ENCODE measurements around the gene NOL3.
A peak's percentile ranks its signal among the peaks of the same experiment; 100 is the strongest.

NOL3 gene

DNA sequence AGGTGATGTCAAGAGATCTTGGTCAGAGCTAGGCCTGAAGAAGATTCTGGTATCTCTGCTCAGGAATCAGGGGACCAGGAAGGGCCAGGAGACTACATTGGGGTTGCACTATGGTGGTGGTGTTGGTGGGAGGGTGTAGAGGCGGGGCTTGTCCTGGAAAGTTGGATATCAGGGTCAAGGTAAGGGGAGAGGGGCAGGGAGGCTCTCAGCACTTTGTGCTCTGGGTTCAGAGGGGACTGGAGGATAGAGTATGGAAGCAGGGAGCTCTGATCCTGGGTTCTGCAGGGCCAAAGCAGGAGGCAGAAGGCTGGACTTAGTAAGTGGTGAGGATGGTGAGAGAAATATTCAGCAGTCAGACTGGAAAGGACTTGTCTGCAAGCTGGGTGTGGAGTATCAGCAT, 3.0 kb downstream of the NOL3 start:
- TF ChIP-seq, protein P1, sequence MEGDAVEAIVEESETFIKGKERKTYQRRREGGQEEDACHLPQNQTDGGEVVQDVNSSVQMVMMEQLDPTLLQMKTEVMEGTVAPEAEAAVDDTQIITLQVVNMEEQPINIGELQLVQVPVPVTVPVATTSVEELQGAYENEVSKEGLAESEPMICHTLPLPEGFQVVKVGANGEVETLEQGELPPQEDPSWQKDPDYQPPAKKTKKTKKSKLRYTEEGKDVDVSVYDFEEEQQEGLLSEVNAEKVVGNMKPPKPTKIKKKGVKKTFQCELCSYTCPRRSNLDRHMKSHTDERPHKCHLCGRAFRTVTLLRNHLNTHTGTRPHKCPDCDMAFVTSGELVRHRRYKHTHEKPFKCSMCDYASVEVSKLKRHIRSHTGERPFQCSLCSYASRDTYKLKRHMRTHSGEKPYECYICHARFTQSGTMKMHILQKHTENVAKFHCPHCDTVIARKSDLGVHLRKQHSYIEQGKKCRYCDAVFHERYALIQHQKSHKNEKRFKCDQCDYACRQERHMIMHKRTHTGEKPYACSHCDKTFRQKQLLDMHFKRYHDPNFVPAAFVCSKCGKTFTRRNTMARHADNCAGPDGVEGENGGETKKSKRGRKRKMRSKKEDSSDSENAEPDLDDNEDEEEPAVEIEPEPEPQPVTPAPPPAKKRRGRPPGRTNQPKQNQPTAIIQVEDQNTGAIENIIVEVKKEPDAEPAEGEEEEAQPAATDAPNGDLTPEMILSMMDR (IDR thresholded peaks at IDR 0.05; ENCODE audit: insufficient read depth, low read depth, low read length, missing control alignments), result no peak
- no peak for DNase-seq (ENCODE audit: low read depth)
- peak overlapping the region; percentile 53 for H3K4me3 ChIP-seq (ENCODE audit: low read depth, low read length)

DNA sequence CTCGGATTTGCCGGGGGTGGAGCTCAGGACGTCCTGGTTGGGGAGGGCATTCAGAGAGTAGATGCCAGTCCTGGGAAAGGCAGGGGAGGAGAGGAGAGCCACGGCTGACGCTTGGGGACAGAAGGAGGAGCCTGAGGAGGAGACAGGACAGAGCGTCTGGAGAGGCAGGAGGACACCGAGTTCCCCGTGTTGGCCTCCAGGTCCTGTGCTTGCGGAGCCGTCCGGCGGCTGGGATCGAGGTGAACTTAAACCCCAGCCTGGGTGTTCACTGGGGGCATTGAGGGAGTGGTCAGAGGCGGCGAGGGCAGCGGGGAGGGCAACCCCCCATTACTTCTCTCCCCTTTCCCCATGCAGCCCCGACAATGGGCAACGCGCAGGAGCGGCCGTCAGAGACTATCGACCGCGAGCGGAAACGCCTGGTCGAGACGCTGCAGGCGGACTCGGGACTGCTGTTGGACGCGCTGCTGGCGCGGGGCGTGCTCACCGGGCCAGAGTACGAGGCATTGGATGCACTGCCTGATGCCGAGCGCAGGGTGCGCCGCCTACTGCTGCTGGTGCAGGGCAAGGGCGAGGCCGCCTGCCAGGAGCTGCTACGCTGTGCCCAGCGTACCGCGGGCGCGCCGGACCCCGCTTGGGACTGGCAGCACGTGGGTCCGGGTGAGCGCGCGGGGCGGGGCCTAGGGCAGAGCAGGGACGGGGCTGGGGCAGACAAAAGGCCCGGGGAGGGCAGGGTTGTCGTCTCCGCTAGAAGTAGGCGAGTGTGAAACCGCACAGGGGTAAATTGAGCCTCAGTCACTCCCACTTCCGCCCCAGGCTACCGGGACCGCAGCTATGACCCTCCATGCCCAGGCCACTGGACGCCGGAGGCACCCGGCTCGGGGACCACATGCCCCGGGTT, 3.7 kb downstream of the NOL3 start:
- TF ChIP-seq, protein P1 (IDR thresholded peaks at IDR 0.05; ENCODE audit: insufficient read depth, low read depth, low read length, missing control alignments), result peak; percentile 18
- peak; percentile 73 for DNase-seq (ENCODE audit: low read depth)
- H3K4me3 ChIP-seq (ENCODE audit: low read depth, low read length), result peak overlapping the region; percentile 53

DNA sequence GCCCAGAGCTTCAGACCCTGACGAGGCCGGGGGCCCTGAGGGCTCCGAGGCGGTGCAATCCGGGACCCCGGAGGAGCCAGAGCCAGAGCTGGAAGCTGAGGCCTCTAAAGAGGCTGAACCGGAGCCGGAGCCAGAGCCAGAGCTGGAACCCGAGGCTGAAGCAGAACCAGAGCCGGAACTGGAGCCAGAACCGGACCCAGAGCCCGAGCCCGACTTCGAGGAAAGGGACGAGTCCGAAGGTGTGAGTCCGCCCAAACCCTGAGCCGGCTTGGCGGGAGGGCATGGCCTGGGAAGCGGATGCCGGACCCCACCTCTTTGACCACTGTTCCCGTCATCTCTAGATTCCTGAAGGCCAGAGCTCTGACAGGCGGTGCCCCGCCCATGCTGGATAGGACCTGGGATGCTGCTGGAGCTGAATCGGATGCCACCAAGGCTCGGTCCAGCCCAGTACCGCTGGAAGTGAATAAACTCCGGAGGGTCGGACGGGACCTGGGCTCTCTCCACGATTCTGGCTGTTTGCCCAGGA, 4.4 kb downstream of the NOL3 start:
- TF ChIP-seq, protein P1 (IDR thresholded peaks at IDR 0.05; ENCODE audit: insufficient read depth, low read depth, low read length, missing control alignments), result no peak
- no peak for DNase-seq (ENCODE audit: low read depth)
- H3K4me3 ChIP-seq (ENCODE audit: low read depth, low read length), result 0 out of 2 replicates have a peak overlapping the region, but pooled peaks have one; percentile 53

- TF ChIP-seq, protein P1 (IDR thresholded peaks at IDR 0.05; ENCODE audit: insufficient read depth, low read depth, low read length, missing control alignments), result no peak
- no peak overlapping the region for H3K4me3 ChIP-seq (ENCODE audit: low read depth, low read length)
- no peak for DNase-seq (ENCODE audit: low read depth)
Observed at GRCh38 chr16:67176662-67177061, 6.3 kb downstream of the NOL3 start.

- DNase-seq (ENCODE audit: low read depth), result peak; percentile 55
- H3K4me3 ChIP-seq (ENCODE audit: low read depth, low read length), result no peak overlapping the region
- TF ChIP-seq, protein P1 (IDR thresholded peaks at IDR 0.05; ENCODE audit: insufficient read depth, low read depth, low read length, missing control alignments), result no peak
Observed at GRCh38 chr16:67177743-67178699, 7.7 kb downstream of the NOL3 start.

DNA sequence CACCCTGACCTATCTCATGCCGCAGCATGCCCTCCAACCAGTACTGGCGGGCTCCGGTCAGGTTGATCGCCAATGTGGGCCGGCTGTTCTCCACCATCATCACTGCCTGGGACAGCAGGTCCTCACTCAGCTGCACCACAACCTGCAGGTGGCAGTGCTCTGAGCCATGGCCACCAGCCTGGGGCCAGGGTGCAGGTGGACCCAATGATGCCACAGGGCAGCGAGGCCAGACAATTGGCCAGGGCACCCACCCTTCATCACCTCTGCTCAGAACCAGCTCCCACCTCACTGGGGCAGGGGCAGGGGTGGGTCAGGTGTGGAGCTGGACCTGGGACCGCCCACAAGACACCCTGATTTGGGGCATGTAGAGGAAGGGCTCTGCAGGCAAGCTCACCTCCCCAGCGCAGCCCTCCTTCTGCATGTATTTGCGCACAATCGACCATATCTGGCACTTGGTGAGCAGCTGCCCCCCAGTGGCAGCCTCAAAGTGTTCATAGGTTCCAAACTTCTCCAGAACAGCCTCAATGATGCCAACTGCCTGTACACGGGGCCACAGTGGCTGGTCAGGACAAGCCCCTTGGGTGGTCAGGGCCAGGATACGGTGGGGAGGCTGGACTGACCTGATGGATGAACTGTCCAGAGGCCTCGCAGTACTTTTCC, 9.2 kb downstream of the NOL3 start:
- no peak overlapping the region for H3K4me3 ChIP-seq (ENCODE audit: low read depth, low read length)
- TF ChIP-seq, protein P1 (IDR thresholded peaks at IDR 0.05; ENCODE audit: insufficient read depth, low read depth, low read length, missing control alignments), result no peak
- DNase-seq (ENCODE audit: low read depth), result peak; percentile 43

All from GM12865 (cell line).